Posterior cingulate gyrus (tissue), 11 donors: ENCODE data around the gene UBE2J2.

Source experiments
- DNase-seq, 10 donors: peaks; one replicate each; pipeline versions ENCODE4 v3.0.0 to v3.0.0-alpha.2; 2020 to 2021; ENCODE audit warnings: mixed read lengths in 3 of 10
- intact Hi-C: fragments of 100-400 bp; cut with DNase I; formaldehyde crosslinking; loops from one replicate; pipeline ENCODE4 v1.15.1; 2023

The UBE2J2 gene

GRCh38 chr1:1310109-1310385, 36.4 kb upstream of the UBE2J2 start:
- DNase-seq: no peak
- intact Hi-C loops: no loop called here

DNA sequence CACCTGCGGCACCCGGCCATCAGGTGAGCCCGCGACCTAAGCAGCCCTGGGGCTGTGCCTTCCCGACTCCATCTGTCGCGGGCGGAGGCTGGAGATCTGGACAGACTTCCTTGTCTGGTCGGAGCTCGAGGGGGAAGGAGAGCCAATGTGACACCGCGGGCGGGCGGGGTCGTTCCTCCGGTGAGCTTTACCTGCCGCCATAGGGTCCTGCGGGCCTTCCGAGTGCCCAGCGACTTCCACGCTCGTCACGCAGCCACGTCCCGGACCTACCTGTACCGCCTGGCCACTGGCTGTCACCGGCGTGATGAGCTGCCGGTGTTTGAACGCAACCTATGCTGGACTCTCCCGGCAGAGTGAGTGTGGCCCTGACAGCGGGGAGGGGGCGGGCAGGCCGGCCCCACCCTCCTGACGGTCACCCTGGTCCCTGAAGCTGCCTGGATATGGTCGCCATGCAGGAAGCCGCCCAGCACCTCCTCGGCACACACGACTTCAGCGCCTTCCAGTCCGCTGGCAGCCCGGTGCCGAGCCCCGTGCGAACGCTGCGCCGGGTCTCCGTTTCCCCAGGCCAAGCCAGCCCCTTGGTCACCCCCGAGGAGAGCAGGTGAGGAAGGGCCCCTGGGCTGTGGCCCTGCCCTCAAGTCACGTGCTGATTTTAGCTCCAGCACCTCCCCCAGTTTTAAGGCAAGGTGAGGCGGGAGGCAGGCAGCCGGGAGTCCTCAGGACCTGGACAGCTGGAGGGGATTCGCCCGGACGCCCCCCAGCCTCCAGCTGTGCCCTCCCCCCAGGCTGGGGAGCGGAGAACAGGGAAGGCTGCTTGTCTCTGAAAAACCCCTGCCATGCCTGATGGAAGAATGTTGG, 35.8 kb upstream of the UBE2J2 start:
- no peak for DNase-seq
- intact Hi-C loops: loop anchor here (2.0 to 5.0 kb wide), 2 partner anchors 15 to 37 kb away; partner anchors contain the start of genes CPTP, INTS11 and UBE2J2

GRCh38 chr1:1308756-1309250, 35.1 kb upstream of the UBE2J2 start:
- intact Hi-C loops: loop anchor here (1.0 to 5.0 kb wide), 3 partner anchors 16 to 40 kb away; partner anchors contain the start of genes CPTP, DVL1, INTS11 and UBE2J2
- DNase-seq: no peak

GRCh38 chr1:1307923-1308755, 34.5 kb upstream of the UBE2J2 start, which contains the start of the genes ACAP3 and PUSL1:
Gene ACAP3, minus strand, starts transcription at chr1:1307930. Its CDS starts 115 bp downstream, at chr1:1307815.
Gene PUSL1, plus strand, starts transcription at chr1:1308597. Its CDS starts 47 bp downstream, at chr1:1308644.
- intact Hi-C loops: loop anchor here (1.0 to 5.0 kb wide), 3 partner anchors 17 to 41 kb away; partner anchors contain the start of genes CPTP, DVL1, INTS11 and UBE2J2
- DNase-seq: peak; percentile 72 to 98 (median 86)

DNA sequence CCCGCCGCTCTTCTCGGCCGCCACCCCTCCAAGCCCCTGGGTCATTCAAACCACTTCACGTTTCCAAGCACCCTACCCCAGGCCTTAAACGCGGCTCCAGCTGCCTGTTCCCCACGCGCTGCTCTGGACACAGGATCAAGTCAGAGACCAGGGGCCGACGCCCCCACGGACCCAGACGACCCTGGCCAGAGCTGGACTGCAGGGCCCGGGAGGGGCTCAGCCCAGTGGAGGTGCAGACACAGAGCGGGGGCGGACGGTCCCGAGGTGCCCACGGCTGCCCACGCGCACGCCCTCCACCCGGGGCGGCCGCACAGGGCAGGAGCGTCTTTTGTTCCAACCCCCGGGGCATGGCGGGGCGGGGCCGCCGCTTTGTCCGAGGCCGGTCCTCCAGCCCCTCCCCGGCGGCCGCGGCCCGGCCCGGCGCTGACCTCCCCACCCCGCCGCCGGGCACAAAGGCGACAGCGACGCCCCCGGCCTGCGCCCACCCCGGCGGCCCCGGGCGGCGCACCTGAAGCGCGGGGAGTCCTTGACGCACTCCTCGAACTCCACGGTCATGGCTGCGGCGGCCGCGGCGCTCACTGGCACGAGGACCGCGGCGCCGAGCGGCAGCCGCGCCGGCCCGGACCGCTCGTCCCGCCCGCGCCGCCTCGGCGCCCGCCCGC, 33.7 kb upstream of the UBE2J2 start:
- intact Hi-C loops: loop anchor here (5.0 kb wide), 1 partner anchor 35 kb away; the partner anchor contains the start of gene UBE2J2
- peak in 1 of 10 donors; percentile 46 for DNase-seq

DNA sequence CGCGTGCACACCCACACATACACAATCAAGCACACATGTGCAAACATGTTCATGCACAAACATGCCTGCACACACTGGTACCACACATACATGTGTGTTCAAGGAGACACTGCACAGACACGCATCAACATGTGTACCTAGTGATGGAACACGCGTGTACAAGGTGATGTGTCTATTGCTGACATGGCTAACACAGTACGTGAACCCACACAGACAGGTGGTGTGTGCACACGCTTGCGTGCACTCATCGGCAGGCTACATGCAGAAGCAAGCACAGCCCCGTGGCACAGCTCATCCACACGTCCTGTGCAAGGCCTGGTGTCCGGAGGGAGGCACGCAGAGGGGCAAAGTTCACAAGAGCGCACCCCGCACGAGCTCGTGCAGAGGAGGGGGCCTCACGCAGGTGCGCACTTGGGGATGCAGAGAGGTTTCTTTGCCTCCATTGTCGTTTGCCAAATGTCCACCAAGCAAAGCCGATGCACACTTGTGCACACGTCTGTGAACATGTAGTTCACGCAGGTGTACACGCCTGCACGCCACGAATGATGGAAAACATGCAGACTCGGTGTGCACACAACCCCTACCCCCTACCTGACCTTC, 33.1 kb upstream of the UBE2J2 start:
- intact Hi-C loops: loop anchor here (5.0 kb wide), 1 partner anchor 34 kb away; the partner anchor contains the start of gene UBE2J2

DNA sequence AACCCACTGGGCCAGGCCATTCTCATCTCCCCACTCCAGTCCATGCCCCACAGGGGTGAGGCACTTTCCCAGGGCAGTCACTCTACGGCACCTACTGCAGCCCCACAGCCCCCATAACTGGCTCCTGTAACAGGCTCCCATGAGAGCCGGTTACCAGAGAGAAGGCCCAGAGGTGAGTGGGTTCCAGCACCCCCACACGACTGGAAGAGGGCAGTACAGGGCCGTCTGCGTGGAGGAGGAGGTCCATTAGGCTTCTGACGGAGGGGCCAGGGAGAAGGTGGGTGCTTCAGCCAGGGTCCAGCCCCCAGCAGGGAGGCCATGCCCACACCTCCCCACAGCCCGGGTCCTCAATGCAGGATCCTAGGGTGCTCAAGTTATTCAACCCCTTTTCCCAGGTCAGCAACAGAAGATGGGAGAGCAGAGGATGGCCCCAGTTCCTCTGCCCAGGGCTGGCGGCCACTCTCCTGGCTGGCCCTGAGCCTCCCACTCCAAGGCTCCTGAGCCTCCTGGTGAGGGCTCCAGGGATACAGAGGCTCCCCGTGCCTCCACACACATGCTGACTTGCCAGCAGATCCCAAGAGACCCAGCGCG, 32.5 kb upstream of the UBE2J2 start:
- no peak for DNase-seq

More for the DNA sequence above, 33.1 kb upstream of the UBE2J2 start:
- DNase-seq: no peak

GRCh38 chr1:1305300-1306069, 31.8 kb upstream of the UBE2J2 start:
- DNase-seq: peak in 1 of 10 donors; percentile 86
- intact Hi-C loops: loop anchor here (5.0 kb wide), 1 partner anchor 33 kb away; the partner anchor contains the start of gene UBE2J2

More for the DNA sequence above, 32.5 kb upstream of the UBE2J2 start:
- intact Hi-C loops: loop anchor here (5.0 kb wide), 1 partner anchor 34 kb away; the partner anchor contains the start of gene UBE2J2

GRCh38 chr1:1304331-1305299, 31.0 kb upstream of the UBE2J2 start:
- peak; percentile 93 to 99 (median 96) for DNase-seq
- intact Hi-C loops: loop anchor here (5.0 kb wide), 1 partner anchor 32 kb away; the partner anchor contains the start of gene UBE2J2

DNA sequence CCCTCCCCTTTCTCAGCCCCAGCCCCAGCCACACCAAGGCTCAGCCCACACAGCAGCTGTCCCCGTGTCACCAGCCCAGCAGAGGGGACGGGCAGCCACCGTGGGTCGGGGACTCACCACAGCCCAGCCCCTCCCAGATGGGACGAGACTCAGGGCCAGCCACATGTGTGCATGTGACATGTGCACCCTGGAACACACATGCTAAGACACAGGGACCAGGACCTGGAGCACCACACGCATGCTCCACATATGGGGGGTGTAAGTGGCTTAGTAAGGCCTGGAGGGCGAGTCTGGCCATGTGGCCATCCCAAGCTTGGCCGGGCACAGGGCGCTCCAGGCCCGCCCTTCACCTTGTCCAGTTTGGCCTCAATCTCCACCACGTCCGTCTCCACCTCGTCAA, 30.1 kb upstream of the UBE2J2 start:
- no peak for DNase-seq
- intact Hi-C loops: no loop called here

DNA sequence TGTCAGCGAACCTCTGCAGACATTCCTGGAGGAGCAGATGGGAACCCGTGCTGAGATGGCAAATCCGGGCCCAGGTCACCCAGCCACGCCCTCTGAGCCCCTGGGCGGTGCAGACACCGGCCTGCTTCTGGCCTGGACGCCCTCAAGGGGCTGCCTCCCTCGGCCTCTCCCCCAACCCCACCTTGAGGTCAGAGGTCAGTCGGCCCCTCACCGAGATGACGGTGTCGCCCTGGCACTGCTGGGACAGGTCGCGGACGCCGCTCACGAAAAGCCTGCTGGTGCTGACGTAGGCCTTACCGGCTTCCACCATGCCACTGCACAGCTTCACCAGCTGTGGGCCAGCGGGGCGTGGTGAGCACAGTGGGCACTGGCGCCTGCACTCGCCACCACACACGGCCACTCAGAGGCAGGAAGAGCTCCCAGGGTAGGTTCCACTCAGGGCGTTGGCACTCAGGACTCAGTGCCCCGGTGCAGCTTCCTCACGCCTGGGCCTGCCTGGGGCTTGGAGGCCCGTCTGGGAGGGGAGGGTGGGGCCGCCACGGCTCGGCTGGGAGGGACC, 29.4 kb upstream of the UBE2J2 start:
- intact Hi-C loops: no loop called here
- DNase-seq: no peak

- no peak for DNase-seq
- intact Hi-C loops: no loop called here
Measured at GRCh38 chr1:1302006-1302430, 28.4 kb upstream of the UBE2J2 start.

GRCh38 chr1:1300352-1300739, 26.7 kb upstream of the UBE2J2 start:
- peak in 1 of 10 donors; percentile 6 for DNase-seq
- intact Hi-C loops: no loop called here

DNA sequence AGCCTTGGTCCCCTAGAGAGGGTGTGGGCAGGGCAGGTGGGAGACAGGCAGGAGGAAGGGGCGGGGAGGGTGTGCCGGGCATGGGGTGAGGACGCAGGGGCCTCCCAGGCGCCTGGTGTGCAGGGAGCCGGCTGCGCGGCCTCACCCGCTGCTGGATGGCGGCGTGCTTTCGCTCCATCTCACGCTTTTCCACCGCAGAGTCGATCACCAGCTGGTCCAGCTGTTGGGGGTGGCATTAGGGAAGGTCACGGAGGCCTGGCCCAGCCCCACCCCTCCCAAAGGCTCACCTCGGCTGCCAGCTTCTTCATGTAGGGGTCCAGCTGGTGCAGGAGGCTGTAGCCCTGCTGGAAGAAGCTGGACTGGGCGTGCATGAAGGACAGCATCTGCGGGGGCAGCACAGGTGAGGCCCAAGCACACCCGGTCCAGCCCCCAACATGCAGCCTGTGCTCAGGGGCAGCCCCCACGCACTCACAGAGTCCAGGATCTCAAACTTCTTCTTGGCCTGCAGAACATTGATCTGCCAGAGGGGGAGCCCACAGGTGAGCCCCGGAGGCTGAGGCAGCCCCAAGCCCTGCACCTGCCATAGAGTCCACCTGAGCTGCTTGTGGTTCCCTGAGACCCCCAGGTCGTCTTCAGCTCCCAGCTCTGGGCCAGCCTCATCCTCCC, 26.2 kb upstream of the UBE2J2 start:
- DNase-seq: peak in 1 of 10 donors; percentile 14
- intact Hi-C loops: loop anchor here (10.0 kb wide), 1 partner anchor 835 kb away; no protein-coding TSS in a partner anchor

DNA sequence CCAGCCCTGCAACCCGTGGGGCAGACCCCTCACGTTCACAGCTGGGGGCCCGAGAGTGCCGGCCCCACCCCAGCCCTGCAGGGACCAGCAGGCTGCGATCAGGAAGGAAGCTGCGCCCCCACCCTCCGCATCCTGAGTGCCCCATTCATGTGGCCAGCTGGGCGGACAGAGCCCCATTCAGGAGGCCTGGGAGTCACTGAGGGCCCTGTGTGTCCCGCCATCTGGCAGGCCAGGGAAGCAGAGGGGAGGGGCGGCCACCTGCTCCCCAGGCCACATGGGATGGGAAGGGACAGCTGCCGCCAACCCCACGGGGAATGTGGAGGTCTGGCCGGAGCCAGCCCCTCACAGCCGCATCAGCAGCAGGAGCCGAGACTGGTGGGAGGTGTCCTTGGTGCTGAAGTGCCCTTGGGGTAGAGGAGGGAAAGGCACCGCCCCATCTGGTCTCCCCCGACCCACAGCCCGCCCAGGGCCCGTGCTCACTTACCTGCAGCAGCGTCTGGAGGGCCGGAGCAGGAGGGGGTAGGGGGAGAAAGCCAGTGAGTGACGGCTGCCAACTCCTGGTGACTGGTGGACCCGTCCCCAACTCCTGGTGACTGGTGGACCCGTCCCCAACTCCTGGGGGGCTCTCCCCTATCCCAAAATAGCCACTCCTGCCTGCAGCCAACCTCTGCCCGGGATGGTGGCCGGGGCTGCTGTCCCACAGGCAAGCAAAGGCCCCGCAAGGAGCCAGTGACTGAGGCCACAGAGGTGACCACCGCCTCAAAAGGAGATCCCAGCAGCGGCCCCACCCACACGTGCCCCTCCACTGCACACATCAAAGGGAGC, 25.4 kb upstream of the UBE2J2 start:
- intact Hi-C loops: loop anchor here (10.0 kb wide), 1 partner anchor 836 kb away; no protein-coding TSS in a partner anchor
- peak; percentile 85 to 99 (median 94) for DNase-seq
